GM13976 (cell line): ENCODE results near the gene BCL6B.
"Not testable (repeated sequence)": the region's sequence is repeated elsewhere in the genome, so short reads cannot be mapped to it uniquely, and the experiment has no call there.

Experiments
- DNase-seq: peaks from one replicate; pipeline ENCODE4 v3.0.0; 2012; ENCODE audit warnings: low spot score
- in situ Hi-C: fragments of 300-500 bp; cut with MboI; formaldehyde crosslinking; loops from one replicate; pipeline ENCODE4 v1.12.0; 2022; ENCODE audit warnings: low sequenced_read_pairs, mixed read lengths, inconsistent platforms; ENCODE audit not compliant: unreplicated experiment
- TF ChIP-seq, protein P1 (sequence below): IDR thresholded peaks from 2 replicates; pipeline ENCODE4 v1.5.1; 2012; ENCODE audit warnings: borderline replicate concordance, mild to moderate bottlenecking; ENCODE audit not compliant: insufficient read depth; ENCODE audit errors: extremely low read depth, missing control alignments, control extremely low read depth

Gene BCL6B

DNA sequence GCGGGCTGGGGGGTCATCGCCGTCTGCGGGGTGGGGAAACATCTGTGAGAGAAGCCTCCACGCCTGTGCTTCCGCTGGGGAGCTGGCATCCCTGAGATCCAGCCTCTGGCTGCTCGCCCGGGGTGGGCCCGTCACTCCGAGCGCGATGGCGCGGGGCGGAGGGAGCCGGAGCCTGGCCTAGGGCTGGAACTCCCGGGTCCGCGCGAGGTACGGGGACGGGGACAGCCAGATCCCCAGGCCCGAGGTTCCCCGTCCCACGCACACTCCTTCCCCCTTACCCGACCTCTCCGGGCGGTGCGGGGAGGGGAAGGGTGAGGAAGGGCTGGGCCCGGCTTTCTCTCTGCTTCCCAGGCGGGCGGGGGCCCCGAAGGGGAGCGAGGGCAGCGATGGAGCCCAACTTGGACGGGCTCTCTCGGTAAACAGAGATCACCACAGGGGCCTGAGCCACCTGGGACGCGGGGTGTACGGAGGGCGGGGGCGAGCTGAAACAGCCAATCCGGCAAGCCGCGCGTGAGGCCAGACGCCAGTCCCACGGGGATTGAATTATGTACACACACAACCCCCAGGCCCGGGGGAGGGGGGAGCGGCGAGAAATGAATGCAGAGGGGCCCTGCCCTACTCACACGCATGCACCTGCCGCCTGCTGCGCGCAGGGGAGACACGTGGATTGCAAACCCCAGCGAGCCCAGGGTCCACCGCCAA lies 20.8 kb downstream of the BCL6B start, which contains the start of gene SLC16A11:
Gene SLC16A11 (minus strand): TSS at position 596 of the 702 bp plus-strand sequence. CDS start 579 bp downstream, at position 17.
- TF ChIP-seq, protein P1, sequence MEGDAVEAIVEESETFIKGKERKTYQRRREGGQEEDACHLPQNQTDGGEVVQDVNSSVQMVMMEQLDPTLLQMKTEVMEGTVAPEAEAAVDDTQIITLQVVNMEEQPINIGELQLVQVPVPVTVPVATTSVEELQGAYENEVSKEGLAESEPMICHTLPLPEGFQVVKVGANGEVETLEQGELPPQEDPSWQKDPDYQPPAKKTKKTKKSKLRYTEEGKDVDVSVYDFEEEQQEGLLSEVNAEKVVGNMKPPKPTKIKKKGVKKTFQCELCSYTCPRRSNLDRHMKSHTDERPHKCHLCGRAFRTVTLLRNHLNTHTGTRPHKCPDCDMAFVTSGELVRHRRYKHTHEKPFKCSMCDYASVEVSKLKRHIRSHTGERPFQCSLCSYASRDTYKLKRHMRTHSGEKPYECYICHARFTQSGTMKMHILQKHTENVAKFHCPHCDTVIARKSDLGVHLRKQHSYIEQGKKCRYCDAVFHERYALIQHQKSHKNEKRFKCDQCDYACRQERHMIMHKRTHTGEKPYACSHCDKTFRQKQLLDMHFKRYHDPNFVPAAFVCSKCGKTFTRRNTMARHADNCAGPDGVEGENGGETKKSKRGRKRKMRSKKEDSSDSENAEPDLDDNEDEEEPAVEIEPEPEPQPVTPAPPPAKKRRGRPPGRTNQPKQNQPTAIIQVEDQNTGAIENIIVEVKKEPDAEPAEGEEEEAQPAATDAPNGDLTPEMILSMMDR = no peak
- peak; percentile 69 for DNase-seq
- in situ Hi-C loops = loop anchor here (25.0 kb wide), 1 partner anchor 244 kb away; the partner anchor contains the start of genes SLC2A4 and YBX2

- no peak for DNase-seq
- TF ChIP-seq, protein P1 = peak; percentile 63
- in situ Hi-C loops = loop anchor here (25.0 kb wide), 1 partner anchor 242 kb away; the partner anchor contains the start of genes SLC2A4 and YBX2
These were observed 22.8 kb downstream of the BCL6B start for GRCh38 chr17:7045492-7046126.

DNA sequence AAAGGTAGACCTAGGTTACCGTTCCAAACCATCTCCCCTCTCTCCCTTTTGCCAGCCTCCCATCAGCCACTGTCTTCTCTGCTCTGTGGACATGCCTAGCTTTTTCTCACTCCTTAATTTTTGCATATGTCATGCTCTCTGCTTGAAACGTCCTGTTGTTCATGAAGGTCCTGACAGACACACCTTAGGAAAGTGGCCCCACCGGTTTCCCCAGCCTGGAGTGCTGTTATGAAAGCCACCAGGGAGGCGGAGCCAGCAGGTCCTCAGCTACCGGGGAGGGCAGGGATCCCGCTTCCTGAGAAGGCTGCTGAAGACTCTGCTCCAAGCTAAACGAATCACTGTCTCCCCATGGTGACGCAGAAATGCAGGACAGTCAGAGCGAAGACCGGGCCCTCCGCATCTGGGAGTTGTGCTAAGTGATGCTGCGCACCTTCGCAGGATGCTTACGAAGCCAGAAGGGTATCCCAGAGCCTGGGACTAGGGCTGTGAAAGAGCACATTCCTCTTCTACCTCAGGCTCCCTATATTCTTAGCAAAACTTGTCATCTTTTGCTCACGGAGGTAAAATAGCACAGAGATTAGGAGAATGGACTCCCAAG lies 23.4 kb downstream of the BCL6B start:
- in situ Hi-C loops = loop anchor here (25.0 kb wide), 1 partner anchor 241 kb away; the partner anchor contains the start of genes SLC2A4 and YBX2
- no peak for DNase-seq

GRCh38 chr17:7046725-7047397 lies 24.0 kb downstream of the BCL6B start:
- DNase-seq = not testable (repeated sequence)
- in situ Hi-C loops = loop anchor here (25.0 kb wide), 1 partner anchor 240 kb away; the partner anchor contains the start of genes SLC2A4 and YBX2

More for the DNA sequence above, 23.4 kb downstream of the BCL6B start:
- TF ChIP-seq, protein P1 = no peak

- DNase-seq = no peak
- TF ChIP-seq, protein P1 = no peak
- in situ Hi-C loops = loop anchor here (25.0 kb wide), 1 partner anchor 240 kb away; the partner anchor contains the start of genes SLC2A4 and YBX2
These were observed 24.7 kb downstream of the BCL6B start for GRCh38 chr17:7047566-7047965.

- in situ Hi-C loops = loop anchor here (25.0 kb wide), 1 partner anchor 238 kb away; the partner anchor contains the start of genes SLC2A4 and YBX2
- DNase-seq = no peak
- TF ChIP-seq, protein P1 = no peak
These were observed 26.1 kb downstream of the BCL6B start for GRCh38 chr17:7048968-7049367.

DNA sequence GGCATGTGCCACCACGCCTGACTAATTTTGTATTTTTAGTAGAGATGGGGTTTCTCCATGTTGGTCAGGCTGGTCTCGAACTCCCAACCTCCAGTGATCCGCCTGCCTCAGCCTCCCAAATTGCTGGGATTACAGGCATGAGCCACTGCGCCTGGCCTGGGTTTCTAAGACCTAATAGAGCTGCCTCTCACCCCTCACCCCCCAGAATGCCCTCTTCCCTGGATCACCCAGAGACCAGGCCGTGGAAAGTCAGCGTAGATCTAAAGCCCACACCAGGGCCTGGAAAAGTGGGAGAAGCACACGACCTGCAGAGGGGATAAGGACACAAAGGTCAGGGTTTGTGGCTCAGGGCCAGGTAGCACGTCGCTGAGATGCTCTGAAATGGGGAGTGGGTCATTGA lies 27.7 kb downstream of the BCL6B start:
- in situ Hi-C loops = loop anchor here (5.0 kb wide), 1 partner anchor 87 kb away; no protein-coding TSS in a partner anchor
- not testable (repeated sequence) for DNase-seq
